ENCODE data around the gene PLSCR3.

The PLSCR3 gene

DNA sequence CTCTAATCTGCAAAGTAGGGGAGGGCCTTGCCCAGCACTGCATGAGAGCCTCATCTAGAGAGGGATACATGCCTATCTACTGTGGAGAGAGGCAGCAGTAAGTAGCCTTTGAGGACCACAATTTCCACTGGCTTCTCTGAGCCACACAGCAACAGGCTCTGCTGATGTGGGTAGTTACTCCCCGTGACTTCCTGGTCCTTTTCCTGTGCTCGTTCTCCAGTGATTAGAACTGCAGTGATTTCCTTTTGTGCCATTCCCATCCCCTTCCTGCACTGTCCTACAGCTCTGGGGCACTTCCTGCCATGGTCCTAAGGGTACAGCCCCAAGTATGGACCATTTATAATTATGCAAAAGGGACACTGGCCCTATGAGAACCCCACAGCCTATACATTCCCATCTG, 3.0 kb downstream of the PLSCR3 start:
- H3K79me2 ChIP-seq: no peaks in the 10 kb centered on the region
- no peaks in the 10 kb centered on the region for H3K36me3 ChIP-seq (ENCODE audit: control insufficient read depth, insufficient read depth, low read length)
- no peak overlapping the region for H3K4me2 ChIP-seq (ENCODE audit: low read length)
- TF ChIP-seq, protein P1, sequence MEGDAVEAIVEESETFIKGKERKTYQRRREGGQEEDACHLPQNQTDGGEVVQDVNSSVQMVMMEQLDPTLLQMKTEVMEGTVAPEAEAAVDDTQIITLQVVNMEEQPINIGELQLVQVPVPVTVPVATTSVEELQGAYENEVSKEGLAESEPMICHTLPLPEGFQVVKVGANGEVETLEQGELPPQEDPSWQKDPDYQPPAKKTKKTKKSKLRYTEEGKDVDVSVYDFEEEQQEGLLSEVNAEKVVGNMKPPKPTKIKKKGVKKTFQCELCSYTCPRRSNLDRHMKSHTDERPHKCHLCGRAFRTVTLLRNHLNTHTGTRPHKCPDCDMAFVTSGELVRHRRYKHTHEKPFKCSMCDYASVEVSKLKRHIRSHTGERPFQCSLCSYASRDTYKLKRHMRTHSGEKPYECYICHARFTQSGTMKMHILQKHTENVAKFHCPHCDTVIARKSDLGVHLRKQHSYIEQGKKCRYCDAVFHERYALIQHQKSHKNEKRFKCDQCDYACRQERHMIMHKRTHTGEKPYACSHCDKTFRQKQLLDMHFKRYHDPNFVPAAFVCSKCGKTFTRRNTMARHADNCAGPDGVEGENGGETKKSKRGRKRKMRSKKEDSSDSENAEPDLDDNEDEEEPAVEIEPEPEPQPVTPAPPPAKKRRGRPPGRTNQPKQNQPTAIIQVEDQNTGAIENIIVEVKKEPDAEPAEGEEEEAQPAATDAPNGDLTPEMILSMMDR (IDR thresholded peaks at IDR 0.05): no peak
- H2AFZ ChIP-seq: no peak overlapping the region
- no peak overlapping the region for H3K4me3 ChIP-seq (ENCODE audit: low read depth, low read length)
- no peaks in the 10 kb centered on the region for H3K27me3 ChIP-seq (ENCODE audit: control insufficient read depth, insufficient read depth, low read length)
- no peak overlapping the region for H3K27ac ChIP-seq
- peaks cover 2% of the 10 kb centered on the region for H3K4me1 ChIP-seq
- no peak overlapping the region for H3K9ac ChIP-seq
- H3K9me3 ChIP-seq (ENCODE audit: control insufficient read depth, low read length): no peaks in the 10 kb centered on the region

- Histone ChIP-seq H3K36me3 (ENCODE audit: control insufficient read depth, insufficient read depth, low read length) (no peaks in the 10 kb centered on the region), H3K4me1 (peaks cover 2% of the 10 kb centered on the region), H3K27me3 (ENCODE audit: control insufficient read depth, insufficient read depth, low read length) (no peaks in the 10 kb centered on the region), H3K9me3 (ENCODE audit: control insufficient read depth, low read length) (no peaks in the 10 kb centered on the region), H2AFZ (no peak overlapping the region), H3K79me2 (no peaks in the 10 kb centered on the region), H3K27ac (no peak overlapping the region), H3K4me3 (ENCODE audit: low read depth, low read length) (no peak overlapping the region), H3K4me2 (ENCODE audit: low read length) (no peak overlapping the region), H3K9ac (no peak overlapping the region)
- TF ChIP-seq, protein P1 (IDR thresholded peaks at IDR 0.05): no peak
Measured at GRCh38 chr17:7389924-7390910, 4.1 kb downstream of the PLSCR3 start.

- no peaks in the 10 kb centered on the region for H3K79me2 ChIP-seq
- no peak overlapping the region for H3K9ac ChIP-seq
- no peaks in the 10 kb centered on the region for H3K36me3 ChIP-seq (ENCODE audit: control insufficient read depth, insufficient read depth, low read length)
- H2AFZ ChIP-seq: no peak overlapping the region
- no peaks in the 10 kb centered on the region for H3K27me3 ChIP-seq (ENCODE audit: control insufficient read depth, insufficient read depth, low read length)
- no peak overlapping the region for H3K4me3 ChIP-seq (ENCODE audit: low read depth, low read length)
- TF ChIP-seq, protein P1 (IDR thresholded peaks at IDR 0.05): no peak
- peaks cover 2% of the 10 kb centered on the region for H3K4me1 ChIP-seq
- H3K9me3 ChIP-seq (ENCODE audit: control insufficient read depth, low read length): no peaks in the 10 kb centered on the region
- no peak overlapping the region for H3K4me2 ChIP-seq (ENCODE audit: low read length)
- no peak overlapping the region for H3K27ac ChIP-seq
Measured at GRCh38 chr17:7388856-7389255, 5.5 kb downstream of the PLSCR3 start.

DNA sequence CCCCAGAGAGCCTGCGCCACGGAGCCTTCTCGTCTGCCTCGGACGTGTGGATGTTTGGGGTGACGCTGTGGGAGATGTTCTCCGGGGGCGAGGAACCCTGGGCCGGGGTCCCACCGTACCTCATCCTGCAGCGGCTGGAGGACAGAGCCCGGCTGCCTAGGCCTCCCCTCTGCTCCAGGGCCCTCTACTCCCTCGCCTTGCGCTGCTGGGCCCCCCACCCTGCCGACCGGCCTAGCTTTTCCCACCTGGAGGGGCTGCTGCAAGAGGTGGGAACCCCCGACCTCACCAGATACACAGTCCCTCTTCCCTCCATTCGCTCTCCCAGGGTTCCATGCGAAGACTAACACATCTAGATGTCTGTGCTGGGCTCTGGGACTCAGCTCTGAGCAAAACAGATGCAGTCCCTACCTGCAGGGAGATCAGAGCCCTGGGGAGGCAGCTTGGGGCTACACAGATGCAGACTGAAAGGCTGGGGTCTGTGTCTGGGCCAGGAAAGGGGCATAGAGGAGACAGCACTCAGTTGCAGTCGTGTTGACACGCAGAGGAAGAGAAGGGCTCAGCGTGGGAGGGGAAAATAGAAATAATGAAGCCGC, 9.7 kb downstream of the PLSCR3 start:
- no peak overlapping the region for H3K9ac ChIP-seq
- TF ChIP-seq, protein P1 (IDR thresholded peaks at IDR 0.05): no peak

More for the DNA sequence above, 9.7 kb downstream of the PLSCR3 start:
- H3K9me3 ChIP-seq (ENCODE audit: control insufficient read depth, low read length): no peaks in the 10 kb centered on the region
- no peak overlapping the region for H3K27ac ChIP-seq
- H3K27me3 ChIP-seq (ENCODE audit: control insufficient read depth, insufficient read depth, low read length): no peaks in the 10 kb centered on the region
- no peak overlapping the region for H2AFZ ChIP-seq
- H3K4me3 ChIP-seq (ENCODE audit: low read depth, low read length): no peak overlapping the region
- H3K36me3 ChIP-seq (ENCODE audit: control insufficient read depth, insufficient read depth, low read length): no peaks in the 10 kb centered on the region
- no peak overlapping the region for H3K4me2 ChIP-seq (ENCODE audit: low read length)
- peaks cover under 1% of the 10 kb centered on the region for H3K79me2 ChIP-seq
- peaks cover 14% of the 10 kb centered on the region for H3K4me1 ChIP-seq

Data from parathyroid adenoma (tissue), 2 donors.